Lower leg skin (tissue), 4 donors: ENCODE results near the gene CACFD1. TPM values are rescaled to one million over a fixed set of nuclear protein-coding genes. Genes with fewer than 3 reads are reported as not detected.

Experiments used
- DNase-seq, 2 donors: peaks; one replicate each; pipeline ENCODE4 v3.0.0-alpha.2; 2019; ENCODE audit warnings: low spot score in 2 of 2
- H3K4me3 ChIP-seq: fragments of 200-600 bp; sonication (generic); 2 replicates; pipeline ENCODE4 v1.5.1; 2017; ENCODE audit warnings: mild to moderate bottlenecking, low read depth; ENCODE audit not compliant: poor library complexity, severe bottlenecking
- CTCF ChIP-seq, 3 donors: fragments of 450-650 bp; IDR thresholded peaks; one replicate each; pipeline ENCODE4 v1.5.1; 2016; ENCODE audit warnings: antibody characterized with exemption in 3 of 3, mild to moderate bottlenecking in 3 of 3, moderate library complexity in 2 of 3
- POLR2A ChIP-seq, 2 donors: fragments of 450-650 bp; IDR thresholded peaks; one replicate each; pipeline ENCODE4 v1.6.1; 2016 to 2017; ENCODE audit warnings: antibody characterized with exemption in 2 of 2, mild to moderate bottlenecking in 1 of 2, moderate library complexity in 1 of 2
- WGBS, 2 donors: methylation state at CpG; one replicate each; pipeline ENCODE4 v1.1.5; 2018; 5-methylcytosine and 5-hydroxymethylcytosine counted together
- intact Hi-C: fragments of 100-400 bp; cut with DNase I; formaldehyde crosslinking; loops from one replicate; pipeline ENCODE4 v1.15.0; 2023; ENCODE audit warnings: low total_unique reads
- total RNA-seq, 4 donors: library from RNA; depleted of rRNA; stranded (reverse); fragments of >200 nt; gene quantifications; one replicate each; pipeline ENCODE4 v1.1.0, GENCODE V29; 2016

The CACFD1 gene
- total RNA-seq, 4 donors from 2014 or later, result 4.1 to 10.6 (median 8.0) TPM

- TF ChIP-seq POLR2A (IDR thresholded peaks at IDR 0.05) (no peak), CTCF (IDR thresholded peaks at IDR 0.05) (no peak)
- no peak for DNase-seq
- WGBS, 2 donors, result 86 to 94% methylated on average over 6 to 10 of the region's 10 CpGs
- no peak overlapping the region for H3K4me3 ChIP-seq
- intact Hi-C loops, result no loop called here
Observed at GRCh38 chr9:133515240-133515610, 55.4 kb downstream of the CACFD1 start.

DNA sequence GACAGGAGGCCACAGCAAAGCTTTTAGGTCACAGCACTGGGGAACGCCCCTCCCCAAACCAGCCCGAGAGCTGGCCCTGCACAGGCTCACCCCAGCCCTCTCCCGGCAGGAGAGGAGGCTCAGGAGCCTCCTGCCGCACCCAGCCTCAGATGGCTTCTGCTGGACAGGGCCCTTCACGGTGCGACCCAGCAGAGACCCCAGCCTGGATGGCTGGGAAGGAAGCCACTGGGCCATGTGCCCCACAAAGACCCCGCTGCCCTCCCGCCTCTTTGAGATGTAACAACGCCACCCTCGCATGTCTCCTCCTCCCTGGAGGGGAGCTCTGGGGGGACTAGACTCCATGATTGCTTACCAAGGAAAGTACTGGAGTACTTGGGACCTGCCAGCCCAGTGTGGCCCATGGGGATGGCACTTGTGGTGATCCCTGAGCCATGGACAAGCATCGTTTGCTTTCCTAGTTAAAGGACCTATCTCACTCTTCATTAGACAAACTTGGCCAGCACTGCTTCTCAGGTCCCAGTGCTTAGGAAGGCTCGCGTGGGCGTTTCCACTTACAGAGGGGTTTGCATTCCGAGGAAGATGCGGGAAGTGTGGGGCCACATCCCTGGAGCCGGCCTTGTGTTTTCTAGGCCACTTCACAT is 56.0 kb downstream of the CACFD1 start:
- no peak overlapping the region for H3K4me3 ChIP-seq
- intact Hi-C loops, result no loop called here
- no peak for DNase-seq
- TF ChIP-seq CTCF (IDR thresholded peaks at IDR 0.05) (no peak), POLR2A (IDR thresholded peaks at IDR 0.05) (no peak)
- WGBS, 2 donors, result 92 to 93% methylated on average over 16 to 17 of the region's 17 CpGs

GRCh38 chr9:133516256-133516960 is 56.6 kb downstream of the CACFD1 start:
- no peak for DNase-seq
- WGBS, 2 donors, result 76 to 77% methylated on average over 11 of the region's 11 CpGs
- intact Hi-C loops, result no loop called here
- no peak for TF ChIP-seq POLR2A (IDR thresholded peaks at IDR 0.05)
- TF ChIP-seq CTCF (IDR thresholded peaks at IDR 0.05), result no peak
- no peak overlapping the region for H3K4me3 ChIP-seq

DNA sequence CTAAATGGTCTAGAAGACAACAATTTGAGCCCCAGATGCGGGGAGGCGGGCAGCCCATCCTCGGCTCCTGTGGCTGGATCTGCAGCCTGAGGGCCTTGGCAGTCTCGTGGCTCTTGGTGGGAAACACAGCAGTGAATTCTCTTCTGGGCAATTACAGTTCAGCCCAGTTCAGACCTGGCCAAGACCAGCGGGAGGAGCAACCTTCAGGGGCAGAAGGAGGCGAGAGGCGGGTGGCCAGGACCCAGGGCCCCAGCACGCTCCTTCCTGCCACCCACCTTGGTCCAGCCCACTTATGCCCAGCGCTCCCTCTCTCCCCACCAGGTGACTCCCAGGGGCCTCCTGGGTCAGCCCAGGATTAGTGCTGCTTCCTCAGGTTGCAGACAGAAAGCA is 57.2 kb downstream of the CACFD1 start:
- no peak overlapping the region for H3K4me3 ChIP-seq
- WGBS, 2 donors, result 76 to 91% methylated on average over 7 to 9 of the region's 9 CpGs
- intact Hi-C loops, result no loop called here
- no peak for DNase-seq
- no peak for TF ChIP-seq CTCF (IDR thresholded peaks at IDR 0.05)
- TF ChIP-seq POLR2A (IDR thresholded peaks at IDR 0.05), result no peak

- TF ChIP-seq CTCF (IDR thresholded peaks at IDR 0.05) (no peak), POLR2A (IDR thresholded peaks at IDR 0.05) (no peak)
- no peak for DNase-seq
- no peak overlapping the region for H3K4me3 ChIP-seq
- intact Hi-C loops, result no loop called here
- WGBS, 2 donors, result 76 to 79% methylated on average over 7 to 8 of the region's 8 CpGs
Observed at GRCh38 chr9:133517711-133518110, 57.9 kb downstream of the CACFD1 start.
